Sigmoid colon (tissue), 4 donors: ENCODE measurements around the gene CABP2.

Experiments
- CTCF ChIP-seq, 4 experiments: fragments of 450-650 bp in 3 of 4; fragments of 200-600 bp in 1 of 4; IDR thresholded peaks; one replicate each; pipeline ENCODE4 v1.5.1; 2016 to 2019; ENCODE audit warnings: antibody characterized with exemption in 4 of 4, mild to moderate bottlenecking in 3 of 4, moderate library complexity in 2 of 4
- EP300 ChIP-seq, 4 donors: sonication (generic); formaldehyde crosslinking; IDR thresholded peaks; one replicate each; pipeline ENCODE4 v1.6.1; 2017; ENCODE audit warnings: antibody characterized with exemption in 4 of 4
- POLR2A ChIP-seq, 2 donors: fragments of 450-650 bp; IDR thresholded peaks; one replicate each; pipeline ENCODE4 v1.6.1; 2016; ENCODE audit warnings: antibody characterized with exemption in 2 of 2, mild to moderate bottlenecking in 2 of 2, moderate library complexity in 2 of 2
- POLR2AphosphoS5 ChIP-seq, 4 donors: sonication (generic); formaldehyde crosslinking; IDR thresholded peaks; one replicate each; pipeline ENCODE4 v1.6.1; 2017; ENCODE audit warnings: antibody characterized with exemption in 4 of 4

- TF ChIP-seq CTCF (IDR thresholded peaks at IDR 0.05), result no peak
- no peak for TF ChIP-seq POLR2A (IDR thresholded peaks at IDR 0.05)
- no peak for TF ChIP-seq POLR2AphosphoS5 (IDR thresholded peaks at IDR 0.05)
- TF ChIP-seq EP300 (IDR thresholded peaks at IDR 0.05), result no peak
These were observed 22.2 kb downstream of the CABP2 start for GRCh38 chr11:67500831-67501715.
